ENCODE results near the gene SETDB1. TPM values are rescaled to one million over a fixed set of nuclear protein-coding genes. Genes with fewer than 3 reads are reported as not detected.
A peak's percentile ranks its signal among the peaks of the same experiment; 100 is the strongest.

Gene SETDB1
- total RNA-seq, 2 experiments from 2014 or later, result 64.0 to 64.6 TPM

DNA sequence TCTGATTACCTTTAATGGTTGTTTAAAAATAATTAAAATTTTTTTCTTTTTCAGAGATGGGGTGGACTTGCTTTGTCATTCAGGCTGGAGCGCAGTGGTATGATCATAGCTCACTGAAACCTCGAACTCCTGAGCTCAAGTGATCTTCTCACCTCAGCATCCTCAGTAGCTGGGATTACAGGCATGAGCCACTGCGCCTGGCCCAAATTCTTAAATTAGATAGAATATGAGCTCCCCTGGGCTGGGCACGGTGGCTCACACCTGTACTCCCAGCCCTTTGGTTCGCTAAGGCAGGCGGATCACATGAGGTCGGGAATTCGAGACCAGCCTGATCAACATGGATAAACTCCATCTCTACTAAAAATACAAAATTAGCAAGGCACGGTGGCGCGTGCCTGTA, 31.5 kb downstream of the SETDB1 start:
- Mint-ChIP-seq H3K4me3 (no peak overlapping the region), H3K27me3 (no peaks in the 10 kb centered on the region), H3K36me3 (peaks cover 36% of the 10 kb centered on the region), H3K4me1 (no peaks in the 10 kb centered on the region), H3K9me3 (no peaks in the 10 kb centered on the region), H3K27ac (no peak overlapping the region)
- DNase-seq (no peak), ATAC-seq (ENCODE audit: low read depth) (no peak)
- POLR2A ChIA-PET, result interaction anchor here (0.6 to 0.7 kb wide), 4 partner anchors 9 to 203 kb away, joined by 3 to 5 read pairs (median 3); no protein-coding TSS in a partner anchor

DNA sequence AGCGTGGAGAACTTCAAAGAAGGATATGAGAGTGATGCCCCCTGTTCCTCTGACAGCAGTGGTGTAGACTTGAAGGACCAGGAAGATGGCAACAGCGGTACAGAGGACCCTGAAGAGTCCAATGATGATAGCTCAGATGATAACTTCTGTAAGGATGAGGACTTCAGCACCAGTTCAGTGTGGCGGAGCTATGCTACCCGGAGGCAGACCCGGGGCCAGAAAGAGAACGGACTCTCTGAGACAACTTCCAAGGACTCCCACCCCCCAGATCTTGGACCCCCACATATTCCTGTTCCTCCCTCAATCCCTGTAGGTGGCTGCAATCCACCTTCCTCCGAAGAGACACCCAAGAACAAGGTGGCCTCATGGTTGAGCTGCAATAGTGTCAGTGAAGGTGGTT, 34.5 kb downstream of the SETDB1 start:
- no peak overlapping the region for H3K27ac Mint-ChIP-seq
- H3K4me3 Mint-ChIP-seq, result no peak overlapping the region
- H3K36me3 Mint-ChIP-seq, result peaks cover 47% of the 10 kb centered on the region
- DNase-seq, result no peak
- H3K4me1 Mint-ChIP-seq, result peaks cover 4% of the 10 kb centered on the region
- no peak for ATAC-seq (ENCODE audit: low read depth)
- no peaks in the 10 kb centered on the region for H3K27me3 Mint-ChIP-seq
- no peaks in the 10 kb centered on the region for H3K9me3 Mint-ChIP-seq
- POLR2A ChIA-PET, result no interaction called here

DNA sequence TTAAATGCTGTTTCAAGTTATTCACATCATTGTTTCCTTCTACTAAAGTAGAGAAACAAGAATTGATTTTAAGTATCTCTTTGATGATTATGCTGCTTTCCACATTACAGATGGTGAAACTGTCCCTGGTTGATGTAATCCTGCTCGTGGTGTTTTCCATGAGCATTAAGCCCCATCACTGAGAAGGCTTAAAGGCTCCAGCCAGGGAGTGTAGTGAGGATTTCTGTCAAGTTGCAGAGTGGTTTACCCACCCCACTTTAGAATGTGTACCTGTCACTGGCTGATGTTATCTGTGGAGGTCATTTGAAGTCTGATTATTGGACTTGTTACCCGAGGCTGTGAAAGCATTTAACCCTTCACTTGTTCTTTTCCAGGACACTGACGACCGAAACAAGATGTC, 35.6 kb downstream of the SETDB1 start:
- H3K4me3 Mint-ChIP-seq, result no peak overlapping the region
- ATAC-seq (ENCODE audit: low read depth) (no peak), DNase-seq (no peak)
- no peaks in the 10 kb centered on the region for H3K27me3 Mint-ChIP-seq
- H3K27ac Mint-ChIP-seq, result peak overlapping the region; percentile 35
- no peaks in the 10 kb centered on the region for H3K9me3 Mint-ChIP-seq
- peaks cover 54% of the 10 kb centered on the region for H3K36me3 Mint-ChIP-seq
- peaks cover 4% of the 10 kb centered on the region for H3K4me1 Mint-ChIP-seq
- POLR2A ChIA-PET, result no interaction called here

DNA sequence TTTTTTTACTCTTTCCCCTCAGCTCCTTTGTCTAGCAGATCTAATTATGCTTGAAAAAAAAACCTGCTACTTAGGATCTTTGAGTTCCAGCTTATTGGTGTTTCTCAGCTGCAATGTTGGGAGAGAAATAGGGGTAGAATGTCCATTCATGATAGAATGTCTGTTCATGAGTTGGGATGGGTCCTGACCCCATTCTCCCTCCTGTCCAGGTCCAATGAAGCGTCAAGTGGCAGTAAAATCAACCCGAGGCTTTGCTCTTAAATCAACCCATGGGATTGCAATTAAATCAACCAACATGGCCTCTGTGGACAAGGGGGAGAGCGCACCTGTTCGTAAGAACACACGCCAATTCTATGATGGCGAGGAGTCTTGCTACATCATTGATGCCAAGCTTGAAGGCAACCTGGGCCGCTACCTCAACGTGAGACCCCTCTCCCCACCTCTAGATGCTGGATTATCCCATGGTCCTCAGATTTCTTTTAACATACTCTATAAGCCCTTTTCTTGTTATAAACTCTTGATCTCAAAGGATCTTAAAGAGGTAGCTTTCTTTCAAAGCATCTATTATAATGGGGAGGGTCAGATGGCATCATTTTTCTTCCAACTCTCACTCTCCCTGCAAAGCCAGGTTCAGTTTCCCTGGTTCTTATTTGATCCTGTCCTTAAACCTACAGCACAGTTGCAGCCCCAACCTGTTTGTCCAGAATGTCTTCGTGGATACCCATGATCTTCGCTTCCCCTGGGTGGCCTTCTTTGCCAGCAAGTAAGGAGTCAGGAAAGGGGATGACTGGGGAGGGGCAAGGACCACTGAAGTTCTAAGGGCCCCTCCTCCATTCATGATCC, 37.4 kb downstream of the SETDB1 start:
- no peak overlapping the region for H3K27ac Mint-ChIP-seq
- ATAC-seq (ENCODE audit: low read depth), result no peak
- H3K4me3 Mint-ChIP-seq, result no peak overlapping the region
- H3K27me3 Mint-ChIP-seq, result no peaks in the 10 kb centered on the region
- peaks cover 4% of the 10 kb centered on the region for H3K4me1 Mint-ChIP-seq
- no peaks in the 10 kb centered on the region for H3K9me3 Mint-ChIP-seq
- peaks cover 58% of the 10 kb centered on the region for H3K36me3 Mint-ChIP-seq
- POLR2A ChIA-PET, result interaction anchor here (0.6 kb wide), 1 partner anchor 104 kb away, joined by 4 read pairs; no protein-coding TSS in a partner anchor
- no peak for DNase-seq

DNA sequence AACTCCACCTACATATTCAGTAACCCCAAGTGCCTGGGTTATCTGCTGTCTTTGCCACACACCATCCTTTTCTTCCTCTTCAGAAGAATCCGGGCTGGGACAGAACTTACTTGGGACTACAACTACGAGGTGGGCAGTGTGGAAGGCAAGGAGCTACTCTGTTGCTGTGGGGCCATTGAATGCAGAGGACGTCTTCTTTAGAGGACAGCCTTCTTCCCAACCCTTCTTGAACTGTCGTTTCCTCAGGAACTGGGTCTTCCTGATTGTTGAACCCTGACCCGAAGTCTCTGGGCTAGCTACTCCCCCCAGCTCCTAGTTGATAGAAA, 38.0 kb downstream of the SETDB1 start:
- POLR2A ChIA-PET, result interaction anchor here (0.6 kb wide), 1 partner anchor 103 kb away, joined by 4 read pairs; no protein-coding TSS in a partner anchor
- H3K4me1 Mint-ChIP-seq, result peaks cover 9% of the 10 kb centered on the region
- H3K27ac Mint-ChIP-seq, result no peak overlapping the region
- no peaks in the 10 kb centered on the region for H3K9me3 Mint-ChIP-seq
- no peak overlapping the region for H3K4me3 Mint-ChIP-seq
- no peaks in the 10 kb centered on the region for H3K27me3 Mint-ChIP-seq
- DNase-seq (no peak), ATAC-seq (ENCODE audit: low read depth) (no peak)
- peaks cover 60% of the 10 kb centered on the region for H3K36me3 Mint-ChIP-seq

DNA sequence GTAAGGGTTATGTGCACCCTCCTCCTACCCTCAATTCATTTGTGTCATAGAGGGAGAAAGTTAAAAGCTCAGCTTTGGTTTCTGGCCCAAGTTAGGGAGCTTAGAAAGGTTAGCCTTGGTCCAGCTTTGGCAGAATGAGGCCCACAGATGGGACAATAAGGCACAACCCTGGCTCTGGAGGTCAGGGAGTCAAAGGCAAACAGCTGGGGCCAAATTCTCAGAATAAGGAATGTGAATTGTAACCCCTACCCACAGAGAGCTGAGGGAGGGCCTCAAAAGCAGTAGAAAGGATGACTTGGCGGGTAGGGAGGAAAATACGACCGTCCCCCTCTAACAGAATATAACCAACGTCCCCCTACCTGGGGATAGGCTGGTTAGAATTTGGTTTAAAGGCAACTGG, 39.4 kb downstream of the SETDB1 start:
- ATAC-seq (ENCODE audit: low read depth), result no peak
- H3K27ac Mint-ChIP-seq, result no peak overlapping the region

DNA sequence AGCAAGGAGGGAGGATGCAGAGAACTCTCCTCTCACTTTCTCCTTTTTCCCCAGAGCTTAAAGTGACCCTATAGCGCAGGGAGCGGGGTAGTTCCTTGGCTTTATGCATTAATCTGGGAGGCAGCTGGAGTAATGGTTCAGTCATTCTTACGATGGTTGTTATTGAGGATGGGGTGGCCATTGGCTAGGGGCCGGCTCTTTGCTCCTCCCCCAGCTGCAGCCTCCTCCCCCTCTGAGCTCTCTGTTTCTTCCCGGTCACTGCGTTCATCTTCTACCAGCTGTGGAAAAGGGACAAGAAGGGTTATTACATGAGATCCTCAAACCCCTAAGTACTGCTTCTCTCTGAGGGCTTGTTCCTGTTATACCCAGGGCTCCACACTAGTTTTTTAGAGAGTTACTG, 39.8 kb downstream of the SETDB1 start:
- H3K4me1 Mint-ChIP-seq, result peaks cover 21% of the 10 kb centered on the region
- H3K4me3 Mint-ChIP-seq, result no peak overlapping the region
- H3K9me3 Mint-ChIP-seq, result no peaks in the 10 kb centered on the region
- H3K27me3 Mint-ChIP-seq, result no peaks in the 10 kb centered on the region
- no peak for ATAC-seq (ENCODE audit: low read depth)
- POLR2A ChIA-PET, result no interaction called here
- H3K27ac Mint-ChIP-seq, result no peak overlapping the region
- H3K36me3 Mint-ChIP-seq, result peaks cover 44% of the 10 kb centered on the region
- no peak for DNase-seq

More for the DNA sequence above, 39.4 kb downstream of the SETDB1 start:
- DNase-seq, result no peak
- H3K9me3 Mint-ChIP-seq, result no peaks in the 10 kb centered on the region
- no peak overlapping the region for H3K4me3 Mint-ChIP-seq
- peaks cover 46% of the 10 kb centered on the region for H3K36me3 Mint-ChIP-seq
- peaks cover 17% of the 10 kb centered on the region for H3K4me1 Mint-ChIP-seq
- H3K27me3 Mint-ChIP-seq, result no peaks in the 10 kb centered on the region
- POLR2A ChIA-PET, result no interaction called here

DNA sequence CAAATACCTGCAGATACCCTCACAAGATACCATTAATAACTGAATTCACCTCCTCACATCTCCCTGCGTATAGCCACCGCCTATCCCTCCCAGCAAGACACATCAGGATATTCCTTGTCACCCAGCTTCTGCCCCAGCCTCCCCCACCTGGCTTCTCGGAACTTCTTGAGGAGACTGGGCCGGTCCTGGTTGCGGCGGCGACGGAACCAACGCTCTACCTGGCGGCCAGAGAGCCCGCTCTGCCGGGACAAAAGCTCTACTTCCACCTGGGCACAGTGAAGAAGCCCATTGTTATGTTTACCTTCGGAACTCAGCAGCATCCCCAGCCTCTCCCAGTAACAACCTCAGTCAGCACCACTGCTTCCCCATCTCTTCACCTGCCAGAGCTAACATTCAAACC, 41.8 kb downstream of the SETDB1 start:
- H3K4me1 Mint-ChIP-seq, result peaks cover 40% of the 10 kb centered on the region
- peaks cover 34% of the 10 kb centered on the region for H3K36me3 Mint-ChIP-seq
- DNase-seq (no peak), ATAC-seq (ENCODE audit: low read depth) (no peak)
- H3K4me3 Mint-ChIP-seq, result no peak overlapping the region
- POLR2A ChIA-PET, result interaction anchor here (1.8 kb wide), 1 partner anchor 10 kb away, joined by 4 read pairs; no protein-coding TSS in a partner anchor
- H3K9me3 Mint-ChIP-seq, result no peaks in the 10 kb centered on the region
- H3K27ac Mint-ChIP-seq, result no peak overlapping the region
- H3K27me3 Mint-ChIP-seq, result no peaks in the 10 kb centered on the region

DNA sequence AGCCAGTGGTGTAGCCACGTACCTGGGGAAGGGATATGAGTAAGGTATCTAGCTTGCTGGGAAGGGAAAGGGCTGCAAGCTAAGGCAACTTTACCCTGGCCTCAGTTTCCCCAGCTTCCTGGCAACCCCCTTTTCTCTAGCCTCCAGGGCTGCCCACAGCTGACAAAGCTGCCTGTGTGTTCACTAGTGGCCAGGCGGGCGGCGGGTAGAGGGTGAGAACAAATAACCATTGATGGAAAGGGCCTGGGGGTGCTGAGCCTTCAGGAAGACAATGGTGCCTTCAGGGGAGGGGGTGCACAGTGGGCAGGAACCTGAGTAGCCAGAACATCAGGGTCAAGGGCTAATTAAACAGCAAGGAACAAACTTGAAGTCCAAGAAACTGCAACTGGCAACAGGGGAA, 42.3 kb downstream of the SETDB1 start:
- DNase-seq (no peak), ATAC-seq (ENCODE audit: low read depth) (no peak)
- H3K27me3 Mint-ChIP-seq, result no peaks in the 10 kb centered on the region
- peaks cover 42% of the 10 kb centered on the region for H3K4me1 Mint-ChIP-seq
- peaks cover 29% of the 10 kb centered on the region for H3K36me3 Mint-ChIP-seq
- POLR2A ChIA-PET, result interaction anchor here (1.7 to 1.8 kb wide), 2 partner anchors 10 to 26 kb away, joined by 4 to 6 read pairs; no protein-coding TSS in a partner anchor
- no peaks in the 10 kb centered on the region for H3K9me3 Mint-ChIP-seq
- H3K4me3 Mint-ChIP-seq, result no peak overlapping the region
- peak overlapping the region; percentile 56 for H3K27ac Mint-ChIP-seq

DNA sequence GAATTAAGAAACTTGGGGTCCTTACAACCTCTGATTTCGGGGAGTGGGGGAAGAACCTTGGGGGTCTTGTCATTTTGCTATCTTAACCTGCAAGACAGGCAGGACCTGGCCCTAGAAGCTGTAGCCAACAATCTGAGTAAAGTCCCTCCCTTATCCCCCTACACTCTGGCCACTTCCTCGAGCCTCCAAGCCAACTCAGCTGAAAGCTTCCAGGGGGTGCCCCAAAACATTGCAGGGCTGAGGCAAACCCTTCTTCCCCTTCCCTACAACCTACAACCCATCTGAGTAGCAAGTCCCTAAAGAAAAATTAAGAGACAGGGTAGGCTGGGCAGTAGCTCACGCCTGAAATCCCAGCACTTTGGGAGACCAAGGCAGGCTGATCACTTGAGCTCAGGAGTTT, 43.5 kb downstream of the SETDB1 start:
- no peaks in the 10 kb centered on the region for H3K27me3 Mint-ChIP-seq
- no peak overlapping the region for H3K27ac Mint-ChIP-seq
- no peak overlapping the region for H3K4me3 Mint-ChIP-seq
- no peak for DNase-seq
- H3K9me3 Mint-ChIP-seq, result no peaks in the 10 kb centered on the region
- ATAC-seq (ENCODE audit: low read depth), result no peak
- peaks cover 23% of the 10 kb centered on the region for H3K36me3 Mint-ChIP-seq
- peaks cover 39% of the 10 kb centered on the region for H3K4me1 Mint-ChIP-seq
- POLR2A ChIA-PET, result interaction anchor here (0.5 to 1.7 kb wide), 3 partner anchors 12 to 25 kb away, joined by 3 to 6 read pairs (median 5); no protein-coding TSS in a partner anchor

DNA sequence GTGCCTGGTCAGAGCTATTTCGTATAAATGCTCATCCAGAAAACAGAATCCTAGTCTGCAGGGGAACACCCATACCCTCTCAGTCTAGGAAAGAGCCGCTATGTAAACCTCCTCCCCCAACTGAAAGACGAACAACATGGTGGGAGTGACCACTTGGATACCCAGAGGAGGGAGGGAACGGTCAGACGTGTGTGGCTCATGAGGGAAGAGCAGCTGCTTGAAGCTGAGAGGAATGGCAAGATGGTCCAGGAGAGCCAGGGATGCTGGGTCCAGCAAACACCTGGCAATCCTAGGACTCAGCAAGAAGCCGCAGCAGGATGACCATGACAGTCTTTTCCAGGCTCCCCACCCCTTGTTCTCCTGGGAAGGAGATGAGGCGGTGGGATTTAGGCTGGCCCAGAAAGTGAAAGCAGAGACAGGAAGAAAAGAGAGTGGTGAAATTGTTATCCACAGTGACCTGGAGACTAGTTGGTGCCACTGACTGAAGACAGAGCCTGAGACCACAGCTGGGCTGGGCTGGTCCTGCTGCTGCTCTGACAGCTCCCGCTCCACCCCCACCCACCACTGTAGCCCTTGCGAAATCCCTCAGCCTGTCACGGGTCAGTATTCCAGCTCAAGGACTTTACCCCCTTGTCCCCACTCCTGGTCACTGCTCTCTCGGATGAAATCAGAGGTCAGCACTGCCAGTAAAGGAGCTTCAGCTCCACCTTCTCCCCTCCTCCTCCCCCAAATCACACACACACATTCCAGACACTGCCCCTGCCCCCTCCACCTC, 44.8 kb downstream of the SETDB1 start:
- POLR2A ChIA-PET, result interaction anchor here (0.5 kb wide), 1 partner anchor 46 kb away, joined by 3 read pairs; no protein-coding TSS in a partner anchor
- ATAC-seq (ENCODE audit: low read depth) (no peak), DNase-seq (no peak)
- H3K27me3 Mint-ChIP-seq, result peaks cover 2% of the 10 kb centered on the region
- H3K36me3 Mint-ChIP-seq, result peaks cover 19% of the 10 kb centered on the region
- H3K27ac Mint-ChIP-seq, result peak overlapping the region; percentile 76
- H3K9me3 Mint-ChIP-seq, result no peaks in the 10 kb centered on the region
- H3K4me3 Mint-ChIP-seq, result peak overlapping the region; percentile 9
- H3K4me1 Mint-ChIP-seq, result peaks cover 42% of the 10 kb centered on the region

DNA sequence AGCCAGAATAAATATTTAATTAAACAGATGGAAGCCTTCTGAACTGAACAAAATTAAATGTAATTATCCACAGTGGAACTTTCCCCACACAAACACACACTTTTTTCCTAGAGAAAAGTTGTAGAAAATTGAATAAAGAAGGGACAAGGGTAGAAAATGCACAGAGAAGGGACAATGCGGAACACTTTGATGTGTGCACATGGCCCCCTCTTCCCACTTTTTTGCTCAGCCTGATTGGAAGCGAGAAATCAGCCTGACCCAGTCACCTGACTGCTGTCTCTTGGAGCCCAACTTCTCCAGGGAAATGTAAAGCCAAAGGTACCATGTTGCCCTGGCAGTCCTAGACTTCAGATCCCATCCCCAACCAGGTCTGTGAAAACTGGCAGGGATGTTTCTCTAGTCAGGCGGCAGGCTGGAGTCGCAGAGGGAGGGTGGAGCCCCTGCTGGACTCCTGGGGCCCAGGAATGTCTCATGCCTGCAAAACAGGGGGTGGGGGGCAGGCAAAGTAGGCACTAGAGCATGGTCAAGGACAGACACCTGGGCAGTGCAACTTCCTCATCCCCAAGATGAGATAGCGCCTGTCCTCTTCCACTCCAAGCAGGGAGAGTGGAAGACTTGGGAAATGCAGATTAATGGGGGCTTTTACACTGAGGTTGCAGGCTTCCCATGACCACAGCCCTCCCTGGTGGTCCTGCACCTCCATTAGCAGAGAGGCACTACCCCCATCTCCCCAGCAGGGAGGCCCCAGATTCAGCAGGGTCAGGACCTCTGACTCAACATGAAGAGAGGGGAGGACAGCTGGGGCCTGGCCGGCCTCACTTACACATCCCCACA, 45.6 kb downstream of the SETDB1 start:
- DNase-seq (no peak), ATAC-seq (ENCODE audit: low read depth) (no peak)
- Mint-ChIP-seq H3K4me3 (peak overlapping the region; percentile 90), H3K36me3 (peaks cover 11% of the 10 kb centered on the region), H3K4me1 (peaks cover 46% of the 10 kb centered on the region), H3K27me3 (peaks cover 2% of the 10 kb centered on the region), H3K9me3 (no peaks in the 10 kb centered on the region), H3K27ac (peak overlapping the region; percentile 76)
- POLR2A ChIA-PET, result no interaction called here

DNA sequence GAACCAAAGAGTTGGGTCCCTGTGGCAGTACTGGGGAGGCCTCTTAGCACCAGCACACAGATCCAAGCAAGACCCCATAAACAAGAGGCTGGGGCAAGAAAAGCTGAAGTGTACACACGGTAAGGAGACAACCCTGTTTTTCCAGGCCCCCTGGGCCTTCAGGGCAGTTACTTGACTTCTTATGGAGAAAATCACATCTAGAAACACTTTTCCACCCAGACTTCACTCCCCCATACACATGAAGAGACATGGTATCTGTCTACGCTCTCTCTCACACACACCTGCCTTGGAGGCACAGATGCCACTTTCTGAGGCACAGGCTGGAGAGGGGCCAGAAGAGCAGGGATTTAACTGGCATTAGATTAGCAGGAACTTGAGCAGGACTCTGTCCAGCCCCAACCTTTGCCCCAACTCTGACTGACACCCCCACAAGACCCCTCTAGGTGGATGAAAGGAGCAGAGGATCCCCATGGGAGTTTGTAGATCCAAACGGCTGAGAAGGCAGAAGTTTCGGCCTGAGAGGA, 46.3 kb downstream of the SETDB1 start:
- POLR2A ChIA-PET, result no interaction called here
- Mint-ChIP-seq H3K9me3 (no peaks in the 10 kb centered on the region), H3K27ac (peak overlapping the region; percentile 82), H3K4me3 (peak overlapping the region; percentile 90), H3K27me3 (peaks cover 2% of the 10 kb centered on the region), H3K4me1 (peaks cover 53% of the 10 kb centered on the region), H3K36me3 (peaks cover 11% of the 10 kb centered on the region)
- ATAC-seq (ENCODE audit: low read depth) (no peak), DNase-seq (no peak)

Data from activated naive CD8-positive, alpha-beta T cell treated with anti-CD3 and anti-CD28 coated beads, Interleukin-2, amount 10 ng/mL, durations not matched to agents 7 days and 5 days (primary cell).